Hematopoietic multipotent progenitor cell treated with erythropoietin and hydrocortisone succinate and interleukin-3 and kit ligand, for 4 days (in vitro differentiated cells): ENCODE results near the gene TMEM169.

ENCODE experiments used
- DNase-seq: peaks from one replicate; pipeline ENCODE4 v3.0.0-alpha.2; 2015

TMEM169 gene

DNA sequence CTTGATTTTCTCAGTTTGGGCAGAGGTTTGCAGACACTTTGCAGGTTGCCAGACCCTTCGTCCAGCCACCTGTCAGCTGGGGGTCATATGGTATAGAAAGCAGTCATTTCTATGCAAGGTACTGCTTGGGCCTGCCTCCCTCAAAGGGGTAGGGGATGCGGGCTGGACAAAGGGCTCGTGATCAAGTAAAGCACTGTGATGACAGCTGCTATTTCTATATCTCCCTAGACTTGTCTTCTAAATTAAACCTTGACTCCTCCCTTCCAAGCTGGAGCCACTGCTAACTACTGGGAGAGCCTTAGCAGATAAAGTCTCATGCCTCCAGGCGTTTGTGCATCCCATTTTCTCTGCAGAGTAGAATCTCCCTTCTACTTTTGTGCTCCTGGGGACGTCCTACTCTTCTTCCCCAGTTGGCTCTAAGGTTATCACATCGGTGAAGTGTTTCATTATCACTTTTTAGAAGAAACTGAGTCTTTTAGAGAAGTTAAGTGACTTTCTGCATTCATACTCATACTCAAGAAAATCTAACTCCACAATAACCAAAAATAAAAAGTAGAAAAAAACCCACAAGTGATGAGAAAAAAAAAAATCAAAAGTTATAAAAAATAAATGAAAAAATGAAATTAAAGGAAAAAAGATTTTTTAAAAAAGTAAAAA lies 26.7 kb downstream of the TMEM169 start:
- peak; percentile 59 for DNase-seq

DNA sequence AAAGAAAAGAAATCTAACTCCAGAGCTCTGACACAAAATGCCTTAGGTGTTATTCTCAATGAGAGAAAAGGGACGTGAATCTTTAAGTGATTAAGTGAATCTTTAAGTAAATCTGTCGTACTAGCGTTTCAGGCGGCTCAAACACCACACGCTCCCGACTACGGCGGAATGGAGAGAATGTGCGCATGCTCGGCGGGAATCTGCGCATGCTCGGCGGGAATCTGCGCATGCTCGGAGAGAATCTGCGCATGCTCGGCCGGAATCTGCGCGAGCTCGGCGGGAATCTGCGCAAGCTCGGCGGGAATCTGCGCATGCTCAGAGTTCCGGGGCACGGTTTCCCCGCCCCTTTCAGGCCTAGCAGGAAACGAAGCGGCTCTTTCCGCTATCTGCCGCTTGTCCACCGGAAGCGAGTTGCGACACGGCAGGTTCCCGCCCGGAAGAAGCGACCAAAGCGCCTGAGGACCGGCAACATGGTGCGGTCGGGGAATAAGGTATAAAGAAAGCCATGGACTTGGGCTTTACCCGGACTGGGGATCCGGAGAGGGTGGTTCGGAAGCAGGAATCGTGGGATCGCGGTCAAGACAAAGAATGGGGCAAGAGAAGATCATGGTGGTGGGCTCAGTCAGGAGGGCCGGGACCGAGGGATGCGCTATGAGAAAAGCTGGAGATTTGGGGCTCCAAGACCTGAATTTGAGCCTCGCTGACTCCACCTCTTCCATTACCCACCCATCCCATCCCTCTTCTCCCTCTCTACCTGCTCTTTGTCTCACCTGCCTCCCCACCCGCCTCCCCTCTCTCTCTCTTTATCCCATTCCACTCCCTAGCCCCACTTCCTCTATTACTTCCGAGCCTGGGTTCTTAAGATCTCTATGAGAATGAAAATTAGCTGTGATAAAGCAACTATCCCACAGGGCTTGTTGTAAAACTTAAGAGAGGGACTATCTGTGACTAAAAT lies 27.5 kb downstream of the TMEM169 start, which contains the start of gene XRCC5:
XRCC5 (plus strand) TSS at position 382 of the 955 bp plus-strand sequence; CDS start at position 471, 89 bp downstream.
- DNase-seq: peak; percentile 99

DNA sequence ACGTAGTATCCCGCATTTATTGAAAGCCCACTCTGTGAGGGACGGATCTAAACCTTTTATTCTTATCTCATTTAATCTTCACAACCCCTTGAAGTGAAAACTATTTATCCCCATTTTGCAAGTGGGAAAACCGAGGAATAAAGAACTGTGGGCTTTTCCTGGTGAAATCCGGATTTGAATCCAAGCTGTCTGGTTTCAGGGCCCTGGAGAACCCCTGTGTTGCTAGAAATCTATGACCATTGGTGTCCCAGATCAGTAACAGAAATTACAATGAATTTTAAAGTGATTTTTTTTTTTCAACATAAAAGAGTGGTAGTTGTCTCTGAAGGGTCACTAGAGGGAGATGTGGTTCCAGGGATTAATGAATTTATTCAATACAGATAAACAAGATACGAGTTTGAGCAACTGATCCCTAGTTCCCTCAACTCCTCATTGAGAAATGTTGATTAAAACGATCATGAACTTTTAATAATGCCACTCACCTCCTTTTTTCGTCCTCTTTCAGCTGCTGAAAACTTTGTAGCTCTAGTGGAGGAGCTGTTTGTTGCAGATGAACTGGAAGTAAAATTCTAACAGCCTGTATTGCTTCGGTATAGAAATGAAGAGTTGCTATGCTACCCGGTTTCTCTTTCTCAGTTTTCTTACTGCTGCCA lies 28.4 kb downstream of the TMEM169 start:
- DNase-seq: peak; percentile 79

DNA sequence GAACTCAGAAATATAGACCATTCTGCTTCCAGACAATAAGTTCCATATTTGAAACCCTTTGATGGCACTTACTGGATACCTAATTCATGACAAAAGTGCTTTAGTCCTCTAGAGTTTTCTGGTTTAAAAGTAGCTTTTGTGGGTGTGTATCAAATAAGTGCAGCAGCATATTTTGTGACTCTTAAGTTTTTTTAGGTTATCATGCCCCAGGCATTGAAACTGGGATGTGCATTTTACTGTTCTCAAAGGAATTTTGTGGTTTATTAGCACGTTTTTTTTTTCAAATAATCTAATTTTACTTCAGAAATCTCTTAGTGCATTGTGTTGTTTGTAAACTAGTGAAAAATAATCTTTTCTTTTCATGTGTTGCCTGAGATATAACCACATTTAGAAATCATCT lies 28.9 kb downstream of the TMEM169 start:
- DNase-seq: no peak

DNA sequence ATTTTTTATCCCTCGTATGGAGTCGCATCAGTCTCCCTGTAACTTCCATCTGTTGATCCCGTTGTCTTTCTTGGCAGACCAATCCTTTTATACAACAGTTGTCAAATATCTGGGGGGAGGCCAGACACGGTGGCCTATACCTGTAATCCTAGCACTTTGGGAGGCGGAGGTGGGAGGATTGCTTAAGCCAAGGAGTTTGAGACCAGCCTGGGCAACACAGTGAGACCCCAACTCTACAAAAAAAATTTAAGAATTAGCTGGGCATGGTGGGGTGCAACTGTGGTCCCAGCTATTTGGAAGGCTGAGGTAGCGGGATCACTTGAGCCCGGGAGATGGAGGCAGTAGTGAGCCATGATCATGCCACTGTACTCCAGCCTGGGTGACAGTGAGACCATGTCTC lies 29.4 kb downstream of the TMEM169 start:
- DNase-seq: no peak

DNA sequence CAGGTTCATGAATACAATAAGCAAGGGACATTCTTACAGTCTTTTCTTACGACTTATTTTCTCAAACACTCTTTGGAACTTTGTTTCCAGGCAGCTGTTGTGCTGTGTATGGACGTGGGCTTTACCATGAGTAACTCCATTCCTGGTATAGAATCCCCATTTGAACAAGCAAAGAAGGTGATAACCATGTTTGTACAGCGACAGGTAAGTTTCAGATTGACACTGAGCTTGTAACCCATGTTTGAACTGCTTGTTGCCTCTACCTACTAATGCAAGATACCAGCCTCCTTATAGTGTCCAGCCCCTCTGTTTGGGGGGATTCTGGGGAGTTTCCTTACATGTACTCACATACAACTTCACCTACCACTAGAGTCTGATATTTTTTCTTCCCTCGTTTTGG lies 31.2 kb downstream of the TMEM169 start:
- no peak for DNase-seq

DNA sequence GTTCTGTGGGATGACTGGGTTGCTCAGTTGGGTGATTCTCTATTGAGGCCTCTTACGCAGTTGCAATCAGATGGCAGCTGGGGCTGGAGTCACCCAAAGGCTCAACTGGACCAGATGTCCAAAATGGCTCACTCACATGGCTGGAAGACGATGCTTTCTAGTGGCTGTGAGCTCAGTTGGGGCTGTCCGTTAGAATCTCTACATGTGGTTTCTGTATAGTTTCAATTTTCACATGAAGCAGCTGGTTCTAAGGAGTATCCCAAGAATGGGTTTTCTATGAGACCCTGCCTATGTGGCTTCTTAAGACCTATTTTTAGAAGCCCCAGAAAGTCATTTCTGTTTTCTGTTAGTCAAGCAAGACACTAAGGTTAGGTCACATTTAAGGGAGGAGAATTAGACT lies 31.9 kb downstream of the TMEM169 start:
- no peak for DNase-seq

DNA sequence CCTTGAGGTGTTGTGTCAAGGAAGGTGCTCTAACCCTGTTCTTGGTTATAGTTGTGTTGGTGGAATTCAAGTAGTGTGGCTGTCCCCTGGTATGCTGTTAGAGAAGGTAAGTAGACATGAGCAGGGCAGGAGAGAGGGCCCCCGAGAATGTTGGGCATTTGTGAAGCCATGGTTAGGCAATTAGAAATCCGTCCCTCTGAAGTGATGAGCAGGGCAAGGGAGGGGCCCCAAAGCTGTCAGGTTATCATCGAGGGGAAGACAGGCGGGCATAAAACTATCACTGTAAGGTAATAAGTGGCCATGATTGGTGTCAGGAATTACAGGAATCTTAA lies 32.6 kb downstream of the TMEM169 start:
- no peak for DNase-seq

DNA sequence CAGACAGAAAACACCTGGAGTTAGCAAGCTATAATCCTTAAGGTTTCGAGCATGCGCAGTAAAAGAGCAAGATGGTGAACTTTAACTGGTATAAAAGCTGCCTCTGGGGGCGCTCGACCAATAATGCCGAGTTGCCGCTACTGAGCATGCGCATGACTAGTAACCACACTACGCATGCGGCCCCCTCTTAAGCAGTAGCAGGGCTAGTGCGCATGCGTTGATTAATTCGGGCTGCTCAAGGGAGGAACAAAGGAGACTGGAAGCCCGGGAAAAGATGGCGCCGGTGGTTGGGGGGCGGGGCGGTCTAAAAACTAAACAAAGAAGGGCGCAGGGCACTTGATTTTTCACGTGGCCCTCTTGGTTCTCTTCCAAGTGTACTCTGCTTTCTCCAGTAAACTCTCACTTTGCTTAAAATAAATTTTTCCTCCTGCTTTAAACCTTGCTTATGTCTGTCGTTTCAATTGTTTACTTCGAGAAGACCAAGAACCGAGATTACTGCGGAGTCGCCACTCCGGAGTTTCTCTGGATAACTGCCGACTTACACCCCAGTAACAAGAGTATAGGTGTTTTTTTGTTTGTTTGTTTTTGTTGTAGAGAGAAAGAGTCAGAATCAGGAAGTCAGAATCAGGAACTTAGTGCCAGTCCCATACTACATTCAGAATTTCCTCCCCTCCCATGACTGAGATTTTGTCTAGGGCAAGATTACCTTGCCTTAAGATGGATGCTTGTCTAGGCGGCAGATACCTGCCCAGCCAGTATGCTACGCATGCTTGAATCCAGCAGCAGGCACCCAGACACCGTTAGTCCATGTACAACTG lies 33.2 kb downstream of the TMEM169 start:
- DNase-seq: peak; percentile 100

DNA sequence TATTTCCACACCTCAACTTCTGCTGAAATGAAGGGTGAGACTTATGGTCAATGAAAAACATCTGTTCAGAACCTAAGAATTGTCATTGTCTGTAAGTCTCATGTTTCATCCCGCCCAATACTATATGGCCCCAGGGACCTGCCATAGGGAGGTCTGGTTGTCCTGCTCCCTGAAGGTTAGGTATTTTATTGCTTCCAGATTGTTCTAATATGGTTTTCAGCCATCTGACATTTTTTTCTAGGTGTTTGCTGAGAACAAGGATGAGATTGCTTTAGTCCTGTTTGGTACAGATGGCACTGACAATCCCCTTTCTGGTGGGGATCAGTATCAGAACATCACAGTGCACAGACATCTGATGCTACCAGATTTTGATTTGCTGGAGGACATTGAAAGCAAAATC lies 34.7 kb downstream of the TMEM169 start:
- no peak for DNase-seq

DNA sequence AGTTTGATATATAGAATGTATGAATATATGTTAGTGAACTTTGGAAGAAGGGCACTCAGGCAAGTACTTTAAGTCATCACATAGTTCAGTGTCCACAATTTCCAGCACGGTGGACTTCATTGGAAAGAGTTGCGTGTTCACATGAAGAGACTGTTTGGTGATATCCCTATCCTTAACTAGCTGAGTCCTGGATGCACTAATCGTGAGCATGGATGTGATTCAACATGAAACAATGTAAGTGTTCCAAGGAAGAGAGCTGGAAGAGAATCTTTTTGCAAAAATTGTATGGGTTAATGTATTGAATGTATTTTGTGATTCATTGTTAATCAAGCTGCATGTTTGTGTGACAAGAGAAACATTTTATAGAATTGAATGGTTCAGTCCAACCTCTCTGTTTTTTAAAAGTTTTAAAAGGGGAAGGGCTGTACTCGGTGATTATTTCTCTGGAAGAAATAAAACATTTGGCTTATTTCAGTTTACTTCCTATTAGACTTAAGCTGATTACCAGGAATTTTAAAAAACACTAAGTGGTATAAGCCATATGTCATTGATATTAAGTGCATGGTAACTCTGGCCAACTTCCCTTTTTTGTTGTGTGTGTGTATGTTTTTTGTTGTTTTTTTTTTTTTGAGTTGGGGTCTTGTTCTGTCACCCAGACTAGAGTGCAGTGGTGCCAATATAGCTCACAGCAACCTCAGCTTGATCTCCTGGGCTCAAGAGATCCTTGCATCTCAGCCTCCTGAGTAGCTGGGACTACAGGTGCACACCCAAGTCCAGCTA lies 36.0 kb downstream of the TMEM169 start:
- peak; percentile 42 for DNase-seq

DNA sequence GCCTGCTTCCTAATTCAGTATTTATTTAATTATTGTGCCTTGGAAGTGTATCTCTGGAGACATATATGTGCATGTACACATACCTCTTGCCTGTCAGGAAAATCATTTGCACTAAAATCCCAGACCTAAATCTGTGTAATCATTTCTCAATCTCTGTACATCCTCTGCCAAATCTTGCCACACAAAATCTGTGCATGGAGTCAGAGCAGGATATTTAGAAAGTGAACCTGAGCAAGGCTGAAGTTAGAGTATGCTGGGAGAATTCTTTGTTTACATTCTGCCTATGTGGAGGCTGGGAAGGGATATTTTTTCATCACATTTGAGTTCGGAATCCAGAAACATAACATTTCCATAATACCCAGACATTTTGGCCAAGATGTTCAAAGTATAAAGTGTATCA lies 36.8 kb downstream of the TMEM169 start:
- no peak for DNase-seq

DNA sequence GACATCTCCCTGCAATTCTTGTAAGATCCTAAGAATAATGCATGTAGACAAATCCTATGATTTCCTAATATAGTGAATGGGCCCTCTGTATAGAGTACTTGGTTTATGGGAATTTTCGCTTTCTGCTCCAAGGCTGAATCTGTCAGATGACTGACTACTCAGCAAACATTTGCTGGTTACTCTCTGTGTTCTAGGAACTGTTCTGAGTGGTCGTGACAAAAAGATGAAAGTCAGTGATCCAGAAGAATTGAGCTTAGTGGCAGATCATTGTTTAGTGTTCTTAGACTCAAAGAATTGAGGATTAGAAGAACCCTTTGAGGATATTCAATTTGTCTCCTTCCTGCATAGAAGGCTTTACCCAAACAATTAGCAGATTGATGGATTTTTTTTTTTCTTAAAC lies 37.4 kb downstream of the TMEM169 start:
- no peak for DNase-seq

DNA sequence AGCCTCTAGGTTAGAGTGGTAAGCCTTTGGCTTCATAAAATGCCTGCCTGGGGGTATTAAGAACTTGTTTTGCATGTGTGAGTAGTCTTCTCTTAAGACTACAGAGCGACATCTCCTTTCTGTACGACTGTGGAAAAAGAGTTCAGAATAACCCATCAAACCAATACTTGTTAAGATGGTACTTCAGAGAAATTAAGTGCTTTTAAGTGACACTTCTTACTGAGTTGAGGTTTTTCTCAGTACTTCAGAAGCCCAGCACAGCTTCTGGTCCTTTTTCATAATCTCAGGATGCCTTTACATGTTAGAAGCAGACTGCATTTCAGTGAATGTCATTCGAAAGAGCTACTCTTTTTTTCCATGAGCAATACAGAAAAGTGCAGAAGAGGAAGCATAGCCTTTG lies 38.3 kb downstream of the TMEM169 start:
- no peak for DNase-seq

DNA sequence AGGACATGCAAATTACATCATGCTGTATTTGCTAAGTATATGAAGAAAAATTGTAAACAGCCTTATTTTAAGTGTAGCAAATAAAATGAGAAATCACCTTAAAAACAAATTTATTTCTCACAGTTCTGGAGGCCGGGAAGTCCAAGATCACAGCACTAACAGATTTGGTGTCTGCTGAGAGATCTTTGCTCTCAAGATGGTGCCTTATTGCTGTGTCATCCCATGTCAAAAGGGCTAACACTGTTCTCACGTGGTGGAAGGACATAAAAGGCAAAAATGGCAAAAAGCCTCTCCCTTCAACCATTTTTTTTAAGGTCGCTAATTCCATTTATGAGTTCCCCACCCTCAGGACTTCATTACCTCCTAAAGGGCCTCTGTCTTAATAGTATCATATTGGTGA lies 39.5 kb downstream of the TMEM169 start:
- DNase-seq: no peak

DNA sequence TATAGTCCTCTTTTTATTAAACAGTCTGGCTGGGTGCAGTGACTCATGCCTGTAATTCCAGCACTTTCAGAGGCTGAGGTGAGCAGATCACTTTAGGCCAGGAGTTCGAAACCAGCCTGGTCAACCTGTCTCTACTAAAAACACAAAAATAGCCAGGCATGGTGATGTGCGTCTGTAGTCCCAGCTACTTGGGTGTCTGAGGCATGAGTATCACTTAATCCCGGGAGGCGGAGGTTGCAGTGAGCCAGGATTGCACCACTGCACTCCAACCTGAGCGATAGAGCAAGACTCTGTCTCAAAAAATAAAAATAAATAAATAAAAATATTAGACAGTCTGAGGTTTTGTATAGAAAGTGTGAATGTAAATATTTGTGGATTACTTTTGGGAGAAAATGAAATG lies 45.2 kb downstream of the TMEM169 start:
- DNase-seq: no peak

DNA sequence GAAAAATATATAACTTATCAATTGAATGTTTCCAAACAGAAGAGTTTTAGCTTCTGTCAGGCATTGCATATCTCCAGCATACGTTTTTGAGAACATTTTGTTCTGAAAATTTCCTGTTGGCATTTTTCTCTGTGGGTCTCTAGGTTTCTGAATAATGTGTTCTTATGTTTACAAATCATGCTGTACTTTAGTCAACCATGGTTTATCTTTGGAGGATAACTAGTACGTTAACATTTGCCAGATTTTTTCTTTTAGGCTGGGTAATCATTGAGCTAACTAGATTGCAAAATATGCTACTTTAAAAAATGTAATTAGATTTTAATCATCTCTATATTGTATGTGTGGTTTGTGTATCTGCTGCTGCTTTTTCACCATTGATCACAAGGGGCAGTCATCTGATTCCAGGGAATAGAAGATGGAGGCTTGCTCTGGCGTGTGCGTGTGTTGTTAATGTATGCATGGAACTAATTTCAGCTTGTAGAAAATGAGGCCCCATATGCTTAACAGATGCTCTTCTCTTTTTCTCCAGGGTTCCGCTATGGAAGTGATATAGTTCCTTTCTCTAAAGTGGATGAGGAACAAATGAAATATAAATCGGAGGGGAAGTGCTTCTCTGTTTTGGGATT lies 48.7 kb downstream of the TMEM169 start:
- no peak for DNase-seq

DNA sequence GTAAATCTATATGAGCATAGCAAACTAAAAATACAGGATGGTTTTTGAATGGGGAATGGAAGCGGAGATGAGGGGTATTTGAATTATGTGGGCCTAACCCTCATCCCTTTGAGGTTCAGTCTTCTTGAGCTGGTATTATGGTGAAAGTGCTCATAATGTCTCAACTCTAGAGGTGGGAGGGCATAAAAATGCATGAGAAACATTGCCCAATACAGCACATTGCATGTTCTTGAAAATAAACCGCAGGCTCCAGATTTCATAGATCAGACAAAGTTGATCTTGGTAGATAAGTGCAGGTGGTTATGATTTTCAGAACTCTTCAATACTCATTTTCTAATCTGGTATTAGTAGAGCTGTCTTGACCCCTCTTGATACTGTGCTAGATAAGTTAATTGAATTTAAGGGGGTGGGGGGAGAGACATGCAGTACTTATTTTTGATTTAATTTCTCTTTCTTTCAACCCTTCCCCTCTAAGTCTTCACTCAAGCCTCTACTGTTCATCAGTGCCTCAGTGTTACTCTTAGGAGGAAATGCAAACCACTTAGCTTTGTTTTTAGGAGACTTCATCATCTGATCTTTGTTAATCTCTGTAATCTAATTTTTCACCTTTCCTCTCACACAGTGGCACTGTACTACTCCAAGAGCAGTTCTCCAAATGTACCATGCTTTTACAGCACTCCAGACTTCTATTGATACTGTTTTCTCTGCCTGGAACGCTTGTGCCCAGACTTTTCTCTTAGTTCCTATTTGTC lies 49.6 kb downstream of the TMEM169 start:
- peak; percentile 40 for DNase-seq

DNA sequence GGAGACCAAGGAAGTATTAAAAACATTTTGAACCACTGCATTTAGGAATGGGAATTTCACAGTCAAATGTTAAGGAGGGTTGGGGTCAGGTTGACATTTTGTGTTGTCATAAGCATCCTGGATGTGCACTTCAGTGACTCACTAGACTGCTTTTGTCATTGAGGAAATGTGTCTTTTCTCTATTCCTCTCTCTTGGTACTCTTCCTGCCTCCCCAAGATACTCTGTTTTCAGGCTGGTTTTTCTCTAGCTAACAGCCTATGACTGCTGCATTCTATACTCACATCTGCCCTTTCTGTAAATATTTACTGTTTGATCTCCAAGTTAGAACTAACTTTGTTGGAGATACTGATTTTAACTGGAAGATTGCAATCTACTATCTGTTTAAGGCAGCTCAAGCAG lies 50.9 kb downstream of the TMEM169 start:
- DNase-seq: no peak

DNA sequence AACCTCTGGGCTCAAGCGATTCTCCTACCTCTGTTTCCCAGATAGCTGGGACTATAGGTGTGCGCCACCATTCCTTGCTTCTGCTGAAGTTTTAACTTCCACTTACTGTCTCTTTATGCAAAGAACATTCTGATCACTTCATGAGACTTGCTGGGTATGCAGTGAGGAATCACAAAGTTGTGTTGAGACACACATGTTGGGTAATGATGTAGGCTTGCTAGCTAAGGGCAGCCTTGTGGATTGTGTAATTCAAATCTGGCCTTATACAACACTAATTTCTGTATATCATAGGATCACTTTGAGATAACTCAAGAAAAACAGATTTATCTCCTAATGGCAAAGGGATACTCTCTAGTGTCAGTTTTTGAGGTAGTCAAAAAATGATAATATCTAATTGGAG lies 51.7 kb downstream of the TMEM169 start:
- DNase-seq: peak; percentile 30
